CD14-positive monocyte (primary cell): Measurements from ENCODE around the gene POU2F1. TPM values are rescaled to one million over a fixed set of nuclear protein-coding genes. Genes with fewer than 3 reads are reported as not detected.

Source experiments
- DNase-seq, 3 donors: peaks; one replicate each; pipeline ENCODE4 v3.0.0-alpha.2; 2011 to 2022
- H2AFZ ChIP-seq: 2 replicates; pipeline ENCODE4 v1.6.0; 2012; ENCODE audit warnings: mild to moderate bottlenecking, low read depth, low read length, inconsistent platforms; ENCODE audit not compliant: insufficient read depth, poor library complexity, severe bottlenecking
- H3K27ac ChIP-seq, 2 donors: 1 replicate in 1 of 2; 2 replicates in 1 of 2; pipeline ENCODE4 v1.5.1; 2012 to 2013; ENCODE audit warnings: low read length in 2 of 2, control low read depth in 1 of 2, inconsistent platforms in 1 of 2, low read depth in 1 of 2, mild to moderate bottlenecking in 1 of 2
- H3K27me3 ChIP-seq, 2 donors: one replicate each; pipeline versions ENCODE4 v1.6.0 to v1.6.1; 2011 to 2013; ENCODE audit warnings: low read length in 2 of 2; ENCODE audit not compliant: control insufficient read depth in 2 of 2, insufficient read depth in 2 of 2
- H3K36me3 ChIP-seq, 2 donors: replicated peaks in 1 of 2; 1 replicate in 1 of 2; 2 replicates in 1 of 2; pipeline versions ENCODE4 v1.5.1 to v1.6.1; 2012 to 2013; ENCODE audit warnings: low read length in 2 of 2, control low read depth in 1 of 2, inconsistent platforms in 1 of 2, mild to moderate bottlenecking in 1 of 2; ENCODE audit not compliant: insufficient read depth in 2 of 2, control insufficient read depth in 1 of 2
- H3K4me1 ChIP-seq, 2 donors: 1 replicate in 1 of 2; 2 replicates in 1 of 2; pipeline versions ENCODE4 v1.5.1 to v1.6.1; 2012 to 2013; ENCODE audit warnings: low read length in 2 of 2, control low read depth in 1 of 2, inconsistent platforms in 1 of 2, mild to moderate bottlenecking in 1 of 2, moderate library complexity in 1 of 2; ENCODE audit not compliant: insufficient read depth in 2 of 2, control insufficient read depth in 1 of 2
- H3K4me2 ChIP-seq: replicated peaks from 2 replicates; pipeline ENCODE3; 2012; ENCODE audit warnings: low read length, moderate library complexity, mild to moderate bottlenecking; ENCODE audit not compliant: poor library complexity, severe bottlenecking; ENCODE audit errors: extremely low read depth
- H3K4me3 ChIP-seq, 3 experiments: fragments of 200-600 bp in 1 of 3; sonication (generic) in 1 of 3; replicated peaks in 1 of 3; 1 replicate in 2 of 3; 2 replicates in 1 of 3; pipeline ENCODE4 v1.5.1; 2011 to 2013; ENCODE audit warnings: low read length in 3 of 3, mild to moderate bottlenecking in 3 of 3, control low read depth in 2 of 3, low read depth in 2 of 3, inconsistent platforms in 1 of 3, moderate library complexity in 1 of 3
- H3K79me2 ChIP-seq: 2 replicates; pipeline ENCODE4 v1.6.0; 2012; ENCODE audit warnings: mild to moderate bottlenecking, control low read depth, inconsistent platforms, low read length, moderate library complexity; ENCODE audit not compliant: insufficient read depth
- H3K9ac ChIP-seq: 2 replicates; pipeline ENCODE4 v1.6.0; 2017; ENCODE audit warnings: low read length, mild to moderate bottlenecking; ENCODE audit not compliant: insufficient read depth, poor library complexity, severe bottlenecking
- H3K9me3 ChIP-seq, 2 donors: replicated peaks in 1 of 2; 1 replicate in 1 of 2; 2 replicates in 1 of 2; pipeline versions ENCODE4 v1.5.1 to v1.6.1; 2012 to 2013; ENCODE audit warnings: low read length in 2 of 2, control low read depth in 1 of 2; ENCODE audit not compliant: control insufficient read depth in 1 of 2, insufficient read depth in 1 of 2
- H4K20me1 ChIP-seq: 2 replicates; pipeline ENCODE4 v1.6.0; 2012; ENCODE audit warnings: mild to moderate bottlenecking, low read length, control low read depth, moderate library complexity; ENCODE audit not compliant: insufficient read depth
- H3K27ac Mint-ChIP-seq, 7 donors: one replicate each; pipeline ENCODE4 v1.8.0; 2020; ENCODE audit warnings: mild to moderate bottlenecking in 7 of 7, mixed read lengths in 7 of 7, moderate library complexity in 6 of 7, inconsistent platforms in 2 of 7
- H3K27me3 Mint-ChIP-seq, 3 donors: one replicate each; pipeline ENCODE4 v1.8.0; 2021 to 2022; ENCODE audit warnings: low read depth in 3 of 3, mild to moderate bottlenecking in 3 of 3, mixed read lengths in 3 of 3, moderate library complexity in 3 of 3, inconsistent platforms in 1 of 3
- H3K36me3 Mint-ChIP-seq, 2 donors: one replicate each; pipeline ENCODE4 v1.8.0; 2020; ENCODE audit warnings: mixed read lengths in 2 of 2, inconsistent platforms in 1 of 2, mild to moderate bottlenecking in 1 of 2
- H3K4me1 Mint-ChIP-seq: one replicate; pipeline ENCODE4 v1.8.0; 2020; ENCODE audit warnings: mild to moderate bottlenecking, mixed read lengths
- H3K4me3 Mint-ChIP-seq, 2 donors: one replicate each; pipeline ENCODE4 v1.8.0; 2020; ENCODE audit warnings: mild to moderate bottlenecking in 2 of 2, mixed read lengths in 2 of 2, moderate library complexity in 1 of 2
- H3K9me3 Mint-ChIP-seq, 7 donors: one replicate each; pipeline ENCODE4 v1.8.0; 2020 to 2022; ENCODE audit warnings: mixed read lengths in 7 of 7, mild to moderate bottlenecking in 6 of 7, moderate library complexity in 6 of 7, inconsistent platforms in 2 of 7
- CTCF ChIP-seq: fragments of 200-600 bp; IDR thresholded peaks from one replicate; pipeline ENCODE4 v1.8.0; 2022; ENCODE audit warnings: antibody characterized with exemption, mild to moderate bottlenecking
- WGBS: methylation state at CpG from one replicate; pipeline ENCODE4 v1.1.5; 2013; ENCODE audit warnings: missing lambda C conversion rate; ENCODE audit not compliant: insufficient coverage; 5-methylcytosine and 5-hydroxymethylcytosine counted together
- intact Hi-C, 2 donors: fragments of 100-400 bp; cut with micrococcal nuclease; formaldehyde crosslinking; loops; one replicate each; pipeline versions ENCODE4 v1.15.0 to v1.15.1; 2023
- polyA plus RNA-seq, 3 donors: library from polyadenylated mRNA; depleted of rRNA in 1 of 3; unstranded in 2 of 3; stranded (reverse) in 1 of 3; fragments of 300-500 nt in 2 of 3; fragments of >200 nt in 1 of 3; fragmentation: Illumina TruSeq in 2 of 3; gene quantifications; 1 replicate in 2 of 3; 2 replicates in 1 of 3; pipeline ENCODE4 v1.2.3, GENCODE V29; 2012 to 2021

The POU2F1 gene
- polyA plus RNA-seq, 3 donors, result 2.3 to 4.2 (median 3.9) TPM

DNA sequence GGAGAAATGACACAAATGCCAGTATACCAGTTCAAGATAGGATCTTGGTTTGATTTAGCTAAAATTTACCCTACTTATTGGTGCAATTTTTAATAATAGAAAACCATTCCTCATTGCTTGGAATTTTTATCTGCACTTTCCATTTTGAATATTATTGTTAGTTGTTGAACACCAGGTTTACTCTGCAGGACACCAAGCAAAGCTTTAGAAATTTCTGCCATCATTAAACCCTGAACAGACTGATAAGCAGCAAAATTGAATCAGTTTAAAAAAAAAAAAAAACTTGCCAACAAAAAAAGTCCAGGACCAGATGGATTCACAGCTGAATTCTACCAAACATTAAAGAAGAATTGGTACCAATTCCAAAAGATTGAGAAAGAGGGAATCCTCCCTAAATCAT, 71.5 kb downstream of the POU2F1 start:
- Mint-ChIP-seq H3K9me3 (no peaks in the 10 kb centered on the region), H3K4me3 (no peak overlapping the region), H3K27me3 (no peaks in the 10 kb centered on the region), H3K36me3 (no peaks in the 10 kb centered on the region), H3K4me1 (peaks cover 67% of the 10 kb centered on the region), H3K27ac (no peak overlapping the region)
- H3K4me2 ChIP-seq, result no peak overlapping the region
- no peaks in the 10 kb centered on the region for H3K9me3 ChIP-seq
- no peak overlapping the region for H2AFZ ChIP-seq
- H3K4me1 ChIP-seq, result peaks cover 43 to 64% of the 10 kb centered on the region in 2 donors
- no peak overlapping the region for H3K9ac ChIP-seq
- H4K20me1 ChIP-seq, result peaks cover 4% of the 10 kb centered on the region
- H3K4me3 ChIP-seq, result no peak overlapping the region
- H3K79me2 ChIP-seq, result peaks cover 59% of the 10 kb centered on the region
- no peak for TF ChIP-seq CTCF
- intact Hi-C loops, result no loop called here
- H3K36me3 ChIP-seq, result no peaks in the 10 kb centered on the region
- DNase-seq, result no peak
- H3K27ac ChIP-seq, result no peak overlapping the region
- no peaks in the 10 kb centered on the region for H3K27me3 ChIP-seq

- H3K79me2 ChIP-seq, result peaks cover 61% of the 10 kb centered on the region
- no peaks in the 10 kb centered on the region for H3K36me3 ChIP-seq
- peak overlapping the region in 1 of 2 donors; percentile 61 for H3K27ac ChIP-seq
- Mint-ChIP-seq H3K4me1 (peaks cover 76% of the 10 kb centered on the region), H3K27me3 (no peaks in the 10 kb centered on the region), H3K27ac (peak overlapping the region; percentile 32 to 78 (median 54)), H3K36me3 (no peaks in the 10 kb centered on the region), H3K4me3 (peak overlapping the region in 1 of 2 donors; percentile 68), H3K9me3 (no peaks in the 10 kb centered on the region)
- WGBS, result 8% methylated on average over 2 of the region's 4 CpGs
- peak overlapping the region; percentile 17 for H3K4me2 ChIP-seq
- no peaks in the 10 kb centered on the region for H3K9me3 ChIP-seq
- no peak overlapping the region for H3K9ac ChIP-seq
- DNase-seq, result peak in 2 of 3 donors; percentile 40 to 60
- peaks cover 4% of the 10 kb centered on the region for H4K20me1 ChIP-seq
- peak overlapping the region in 1 of 3 experiments; percentile 11 for H3K4me3 ChIP-seq
- peaks cover 51 to 72% of the 10 kb centered on the region in 2 donors for H3K4me1 ChIP-seq
- TF ChIP-seq CTCF, result no peak
- intact Hi-C loops, result no loop called here
- H3K27me3 ChIP-seq, result no peaks in the 10 kb centered on the region
- no peak overlapping the region for H2AFZ ChIP-seq
Observed at GRCh38 chr1:167293057-167293456, 72.4 kb downstream of the POU2F1 start.
